SU-DHL-6 (cell line): Measurements from ENCODE around the gene NFIC.

ENCODE experiments used
- H2AFZ ChIP-seq: fragments of 200-600 bp; sonication (generic); 2 replicates; pipeline ENCODE4 v1.6.1; 2014; ENCODE audit warnings: low read depth, mild to moderate bottlenecking, moderate library complexity, mixed read lengths, antibody characterized with exemption, low read length; ENCODE audit not compliant: severe bottlenecking
- H3F3A ChIP-seq: fragments of 200-600 bp; shearing (Covaris generic); 2 replicates; pipeline ENCODE4 v1.6.0; 2016; ENCODE audit warnings: antibody characterized with exemption, mild to moderate bottlenecking; ENCODE audit not compliant: insufficient read depth
- H3K27ac ChIP-seq: fragments of 200-600 bp; sonication (generic); 2 replicates; pipeline ENCODE4 v1.5.1; 2016; ENCODE audit warnings: low read depth, mild to moderate bottlenecking, low read length, moderate library complexity, mixed read lengths
- H3K27me3 ChIP-seq: fragments of 200-600 bp; sonication (generic), shearing (Covaris generic); 2 replicates; pipeline ENCODE4 v1.6.0; 2014; ENCODE audit warnings: mild to moderate bottlenecking, low read length
- H3K36me3 ChIP-seq: fragments of 200-600 bp; sonication (generic); 2 replicates; pipeline ENCODE4 v1.6.1; 2014; ENCODE audit warnings: mild to moderate bottlenecking, low read length, mixed read lengths
- H3K4me2 ChIP-seq: fragments of 300-600, 200-600 bp; shearing (Covaris generic), sonication (generic); 2 replicates; pipeline ENCODE4 v1.6.0; 2014; ENCODE audit warnings: low read length, low read depth, mild to moderate bottlenecking; ENCODE audit not compliant: poor library complexity, severe bottlenecking
- H3K4me3 ChIP-seq: fragments of 200-600 bp; sonication (generic); 2 replicates; pipeline ENCODE4 v1.5.1; 2014; ENCODE audit warnings: antibody characterized with exemption, low read length, mild to moderate bottlenecking, mixed read lengths; ENCODE audit not compliant: insufficient read depth, poor library complexity, severe bottlenecking
- H3K79me2 ChIP-seq: fragments of 200-600 bp; sonication (generic); 2 replicates; pipeline ENCODE4 v1.6.1; 2014; ENCODE audit warnings: mild to moderate bottlenecking, low read length, moderate library complexity; ENCODE audit not compliant: insufficient read depth
- H3K9ac ChIP-seq: fragments of 200-600 bp; sonication (generic); 2 replicates; pipeline ENCODE4 v1.7.0; 2014; ENCODE audit warnings: mild to moderate bottlenecking, low read length
- H3K9me2 ChIP-seq: fragments of 200-600 bp; sonication (generic); replicated peaks from 2 replicates; pipeline ENCODE4 v1.6.1; 2014; ENCODE audit warnings: low read length; ENCODE audit not compliant: insufficient read depth
- H3K9me3 ChIP-seq: fragments of 200-600 bp; sonication (generic); 2 replicates; pipeline ENCODE4 v1.6.1; 2014; ENCODE audit warnings: low read length, mixed read lengths; ENCODE audit not compliant: insufficient read depth
- H4K20me1 ChIP-seq: fragments of 200-600 bp; sonication (generic); 2 replicates; pipeline ENCODE4 v1.6.1; 2014; ENCODE audit warnings: low read depth, mild to moderate bottlenecking, antibody characterized with exemption, low read length, moderate library complexity, mixed read lengths
- EZH2phosphoT487 ChIP-seq: fragments of 200-600 bp; sonication (generic), shearing (Covaris generic); conservative IDR thresholded peaks from 2 replicates; pipeline ENCODE4 v1.6.1; 2018; ENCODE audit warnings: mild to moderate bottlenecking, antibody characterized with exemption, low read length, moderate library complexity, mixed read lengths
- TF ChIP-seq, protein P1 (sequence below): fragments of 200-600 bp; sonication (generic); IDR thresholded peaks from one replicate; pipeline ENCODE4 v1.5.1; 2017; ENCODE audit warnings: antibody characterized with exemption, mild to moderate bottlenecking, low read length, moderate library complexity; ENCODE audit not compliant: insufficient read depth, poor library complexity, severe bottlenecking

NFIC gene

DNA sequence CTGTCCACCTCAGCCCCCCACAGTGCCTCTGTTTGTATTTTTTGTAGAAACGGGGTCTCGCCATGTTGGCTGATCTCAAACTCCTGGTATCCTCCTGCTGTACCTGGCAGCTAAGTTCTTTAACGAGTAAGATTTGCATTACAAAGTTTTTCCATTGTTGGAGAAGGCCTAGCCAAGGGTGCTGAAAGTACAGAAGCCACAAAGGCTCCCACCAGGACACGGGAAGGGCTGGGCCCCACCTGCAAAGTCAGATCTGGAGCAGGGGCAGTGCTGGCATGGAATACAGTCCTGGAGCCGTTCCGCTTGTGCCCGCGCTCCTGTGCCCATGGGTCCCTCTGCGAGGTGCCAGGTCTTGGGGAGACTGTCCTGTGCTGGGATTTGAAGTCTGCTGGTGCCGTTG is 151.9 kb downstream of the NFIC start:
- TF ChIP-seq, protein P1, sequence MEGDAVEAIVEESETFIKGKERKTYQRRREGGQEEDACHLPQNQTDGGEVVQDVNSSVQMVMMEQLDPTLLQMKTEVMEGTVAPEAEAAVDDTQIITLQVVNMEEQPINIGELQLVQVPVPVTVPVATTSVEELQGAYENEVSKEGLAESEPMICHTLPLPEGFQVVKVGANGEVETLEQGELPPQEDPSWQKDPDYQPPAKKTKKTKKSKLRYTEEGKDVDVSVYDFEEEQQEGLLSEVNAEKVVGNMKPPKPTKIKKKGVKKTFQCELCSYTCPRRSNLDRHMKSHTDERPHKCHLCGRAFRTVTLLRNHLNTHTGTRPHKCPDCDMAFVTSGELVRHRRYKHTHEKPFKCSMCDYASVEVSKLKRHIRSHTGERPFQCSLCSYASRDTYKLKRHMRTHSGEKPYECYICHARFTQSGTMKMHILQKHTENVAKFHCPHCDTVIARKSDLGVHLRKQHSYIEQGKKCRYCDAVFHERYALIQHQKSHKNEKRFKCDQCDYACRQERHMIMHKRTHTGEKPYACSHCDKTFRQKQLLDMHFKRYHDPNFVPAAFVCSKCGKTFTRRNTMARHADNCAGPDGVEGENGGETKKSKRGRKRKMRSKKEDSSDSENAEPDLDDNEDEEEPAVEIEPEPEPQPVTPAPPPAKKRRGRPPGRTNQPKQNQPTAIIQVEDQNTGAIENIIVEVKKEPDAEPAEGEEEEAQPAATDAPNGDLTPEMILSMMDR = no peak
- TF ChIP-seq EZH2phosphoT487 = no peak
- H3K27ac ChIP-seq = no peak overlapping the region
- H3K27me3 ChIP-seq = no peaks in the 10 kb centered on the region
- H3K9ac ChIP-seq = no peak overlapping the region
- H3K9me2 ChIP-seq = no peaks in the 10 kb centered on the region
- H3K36me3 ChIP-seq = no peaks in the 10 kb centered on the region
- H4K20me1 ChIP-seq = 0 out of 2 replicates have a peak, but pooled peaks cover 5% of the 10 kb centered on the region
- H3K4me2 ChIP-seq = no peak overlapping the region
- H3K79me2 ChIP-seq = peaks cover 69% of the 10 kb centered on the region
- H3F3A ChIP-seq = no peaks in the 10 kb centered on the region
- H2AFZ ChIP-seq = no peak overlapping the region
- no peaks in the 10 kb centered on the region for H3K9me3 ChIP-seq
- H3K4me3 ChIP-seq = no peak overlapping the region

DNA sequence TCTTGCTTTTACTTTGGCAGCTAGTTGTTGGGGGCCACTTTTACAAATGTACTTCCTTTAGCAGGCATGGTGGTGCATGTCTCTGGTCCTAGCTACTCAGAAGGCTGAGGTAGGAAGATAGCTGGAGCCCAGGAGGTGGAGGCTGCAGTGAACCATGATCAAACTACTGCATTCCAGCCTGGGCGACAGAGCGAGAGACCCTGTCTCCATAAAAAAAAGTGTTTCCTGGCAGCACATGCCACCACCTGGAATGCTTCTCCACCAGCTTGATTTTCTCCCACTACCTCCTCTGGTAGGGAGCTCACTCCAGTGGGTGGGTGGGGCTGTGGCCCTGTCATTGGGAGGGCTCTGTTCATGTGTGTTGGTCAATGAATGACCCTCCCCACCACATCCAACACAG is 152.3 kb downstream of the NFIC start:
- H3K9me2 ChIP-seq = no peaks in the 10 kb centered on the region
- no peak for TF ChIP-seq EZH2phosphoT487
- TF ChIP-seq, protein P1 = no peak
- H3K79me2 ChIP-seq = peaks cover 66% of the 10 kb centered on the region
- H3K27me3 ChIP-seq = no peaks in the 10 kb centered on the region
- no peaks in the 10 kb centered on the region for H3F3A ChIP-seq
- H2AFZ ChIP-seq = no peak overlapping the region
- no peak overlapping the region for H3K4me2 ChIP-seq
- no peak overlapping the region for H3K9ac ChIP-seq
- no peaks in the 10 kb centered on the region for H3K9me3 ChIP-seq
- no peak overlapping the region for H3K4me3 ChIP-seq
- no peak overlapping the region for H3K27ac ChIP-seq
- 0 out of 2 replicates have a peak, but pooled peaks cover 5% of the 10 kb centered on the region for H4K20me1 ChIP-seq
- no peaks in the 10 kb centered on the region for H3K36me3 ChIP-seq
